IMR-90 (cell line): ENCODE data around the gene CADM2. TPM values are rescaled to one million over a fixed set of nuclear protein-coding genes. Genes with fewer than 3 reads are reported as not detected.

Source experiments
- ATAC-seq: fragments of 200-7000 bp; cut with Tn5 transposase; 2 replicates; pipeline ENCODE4 v1.9.1; 2020; ENCODE audit warnings: low read depth, mild to moderate bottlenecking, moderate library complexity
- BruUV-seq: library from RNA; stranded (reverse); fragments of 400-500 nt; replicated peaks from 2 replicates; lab custom pipeline; 2021; lab: Mats Ljungman, UMichigan
- CTCF ChIA-PET: fragments of 300-600 bp; formaldehyde crosslinking; extraction: SDS; loops from one replicate; lab custom pipeline; 2021; ENCODE audit warnings: antibody characterized with exemption; lab: Yijun Ruan, JAX
- POLR2A ChIA-PET: fragments of 300-600 bp; sonication (Branson Sonifier 250); formaldehyde crosslinking; loops from one replicate; lab custom pipeline; 2022; ENCODE audit warnings: antibody characterized with exemption; ENCODE audit not compliant: unreplicated experiment; lab: Charles Lee
- DNase-seq: peaks from one replicate; pipeline ENCODE4 v3.0.0; 2013
- H2AFZ ChIP-seq: replicated peaks from 2 replicates; pipeline ENCODE3; 2013; ENCODE audit warnings: low read length, mild to moderate bottlenecking; ENCODE audit not compliant: poor library complexity
- H2AK5ac ChIP-seq: 2 replicates; pipeline ENCODE4 v1.6.1; 2013; ENCODE audit warnings: low read depth, low read length, inconsistent platforms
- H2AK9ac ChIP-seq: replicated peaks from 2 replicates; pipeline ENCODE3; 2013; ENCODE audit warnings: mild to moderate bottlenecking, low read depth, low read length, moderate library complexity; ENCODE audit not compliant: poor library complexity
- H2BK120ac ChIP-seq: 2 replicates; pipeline ENCODE4 v1.6.1; 2013; ENCODE audit warnings: low read depth, low read length, inconsistent platforms
- H2BK15ac ChIP-seq: 3 replicates; pipeline ENCODE4 v1.6.1; 2013; ENCODE audit warnings: low read depth, low read length, inconsistent platforms
- H2BK20ac ChIP-seq: 2 replicates; pipeline ENCODE4 v1.6.1; 2013; ENCODE audit warnings: low read depth, mild to moderate bottlenecking, inconsistent platforms, low read length, moderate library complexity
- H2BK5ac ChIP-seq: 2 replicates; pipeline ENCODE4 v1.6.1; 2013; ENCODE audit warnings: mild to moderate bottlenecking, low read depth, low read length, inconsistent platforms; ENCODE audit not compliant: poor library complexity, severe bottlenecking
- H3K14ac ChIP-seq: replicated peaks from 2 replicates; pipeline ENCODE4 v1.6.1; 2013; ENCODE audit warnings: low read depth, low read length, inconsistent platforms
- H3K18ac ChIP-seq: 2 replicates; pipeline ENCODE4 v1.6.1; 2013; ENCODE audit warnings: low read depth, low read length, control low read depth
- H3K23ac ChIP-seq: 2 replicates; pipeline ENCODE4 v1.6.1; 2013; ENCODE audit warnings: low read depth, low read length, inconsistent platforms
- H3K27ac ChIP-seq: 2 replicates; pipeline ENCODE4 v1.5.1; 2013; ENCODE audit warnings: mild to moderate bottlenecking, control low read depth, low read length; ENCODE audit not compliant: insufficient read depth
- H3K27me3 ChIP-seq: 2 replicates; pipeline ENCODE4 v1.6.1; 2013; ENCODE audit warnings: low read length; ENCODE audit not compliant: control insufficient read depth, insufficient read depth
- H3K36me3 ChIP-seq: 2 replicates; pipeline ENCODE4 v1.6.1; 2013; ENCODE audit warnings: low read length, mixed read lengths; ENCODE audit not compliant: control insufficient read depth, insufficient read depth
- H3K4ac ChIP-seq: 2 replicates; pipeline ENCODE4 v1.6.1; 2013; ENCODE audit warnings: low read depth, low read length, inconsistent platforms
- H3K4me1 ChIP-seq: 2 replicates; pipeline ENCODE4 v1.6.1; 2013; ENCODE audit warnings: low read length, mixed read lengths; ENCODE audit not compliant: control insufficient read depth, insufficient read depth
- H3K4me2 ChIP-seq: 2 replicates; pipeline ENCODE4 v1.6.1; 2013; ENCODE audit warnings: low read depth, mild to moderate bottlenecking, control low read depth, low read length, moderate library complexity
- H3K4me3 ChIP-seq: 2 replicates; pipeline ENCODE4 v1.5.1; 2013; ENCODE audit warnings: low read depth, mild to moderate bottlenecking, control low read depth, low read length, moderate library complexity; ENCODE audit not compliant: insufficient read depth
- H3K56ac ChIP-seq: 2 replicates; pipeline ENCODE4 v1.6.1; 2013; ENCODE audit warnings: low read length, inconsistent platforms; ENCODE audit not compliant: insufficient read depth; ENCODE audit errors: extremely low read depth
- H3K79me1 ChIP-seq, 2 experiments: 2 replicates each; pipeline ENCODE4 v1.6.1; 2013; ENCODE audit warnings: low read length in 2 of 2, inconsistent platforms in 1 of 2, low read depth in 1 of 2
- H3K9ac ChIP-seq: 2 replicates; pipeline ENCODE4 v1.6.1; 2013; ENCODE audit warnings: low read depth, low read length, control low read depth
- H3K9me1 ChIP-seq: 2 replicates; pipeline ENCODE4 v1.6.1; 2013; ENCODE audit warnings: low read length, inconsistent platforms; ENCODE audit not compliant: insufficient read depth
- H3K9me3 ChIP-seq: 2 replicates; pipeline ENCODE4 v1.6.1; 2013; ENCODE audit warnings: low read length; ENCODE audit not compliant: control insufficient read depth, insufficient read depth
- H4K20me1 ChIP-seq: 2 replicates; pipeline ENCODE4 v1.6.1; 2013; ENCODE audit warnings: low read length, inconsistent platforms; ENCODE audit not compliant: insufficient read depth
- H4K5ac ChIP-seq: 2 replicates; pipeline ENCODE4 v1.6.1; 2013; ENCODE audit warnings: mild to moderate bottlenecking, low read depth, low read length, control low read depth
- H4K8ac ChIP-seq, 2 experiments: 2 replicates each; pipeline ENCODE4 v1.6.1; 2013; ENCODE audit warnings: low read depth in 2 of 2, low read length in 2 of 2, control low read depth in 1 of 2, inconsistent platforms in 1 of 2
- H4K91ac ChIP-seq: 2 replicates; pipeline ENCODE4 v1.6.1; 2013; ENCODE audit warnings: low read depth, low read length, inconsistent platforms; ENCODE audit not compliant: insufficient read depth
- BHLHE40 ChIP-seq: fragments of 150-350 bp; IDR thresholded peaks from 2 replicates; pipeline ENCODE4 v1.6.1; 2016; ENCODE audit warnings: mild to moderate bottlenecking, low read depth, low read length
- CEBPB ChIP-seq: IDR thresholded peaks from 2 replicates; pipeline ENCODE4 v1.6.1; 2012; ENCODE audit warnings: low read depth, low read length, improper control_type of control experiment
- CHD1 ChIP-seq: IDR thresholded peaks from 2 replicates; pipeline ENCODE4 v1.6.1; 2012; ENCODE audit warnings: low read depth, low read length, improper control_type of control experiment
- ELK1 ChIP-seq: fragments of 150-350 bp; IDR thresholded peaks from 2 replicates; pipeline ENCODE4 v1.6.1; 2016; ENCODE audit warnings: low read depth, mild to moderate bottlenecking, low read length, moderate library complexity, borderline replicate concordance
- FOS ChIP-seq: fragments of 150-350 bp; IDR thresholded peaks from 2 replicates; pipeline ENCODE4 v1.6.1; 2016; ENCODE audit warnings: low read depth, low read length
- MAFK ChIP-seq: IDR thresholded peaks from 2 replicates; pipeline ENCODE4 v1.6.1; 2012; ENCODE audit warnings: low read depth, low read length, improper control_type of control experiment
- MAZ ChIP-seq: IDR thresholded peaks from 2 replicates; pipeline ENCODE4 v1.6.1; 2012; ENCODE audit warnings: low read depth, mild to moderate bottlenecking, low read length, improper control_type of control experiment, moderate library complexity, borderline replicate concordance
- MXI1 ChIP-seq: IDR thresholded peaks from 2 replicates; pipeline ENCODE4 v1.6.1; 2012; ENCODE audit warnings: low read depth, mild to moderate bottlenecking, low read length, moderate library complexity, borderline replicate concordance
- NFE2L2 ChIP-seq: fragments of 150-350 bp; IDR thresholded peaks from 2 replicates; pipeline ENCODE4 v1.6.1; 2016; ENCODE audit warnings: low read depth, mild to moderate bottlenecking, low read length
- POLR2A ChIP-seq: IDR thresholded peaks from 2 replicates; pipeline ENCODE4 v1.6.1; 2012; ENCODE audit warnings: mild to moderate bottlenecking, low read depth, low read length
- RAD21 ChIP-seq: IDR thresholded peaks from 2 replicates; pipeline ENCODE4 v1.6.1; 2012; ENCODE audit warnings: low read length, improper control_type of control experiment
- RCOR1 ChIP-seq: IDR thresholded peaks from 2 replicates; pipeline ENCODE4 v1.6.1; 2012; ENCODE audit warnings: mild to moderate bottlenecking, low read length, improper control_type of control experiment; ENCODE audit not compliant: insufficient replicate concordance
- RFX5 ChIP-seq: IDR thresholded peaks from 2 replicates; pipeline ENCODE4 v1.8.0; 2012; ENCODE audit warnings: low read depth, mild to moderate bottlenecking, low read length, moderate library complexity
- SMC3 ChIP-seq: fragments of 150-350 bp; IDR thresholded peaks from 2 replicates; pipeline ENCODE4 v1.6.1; 2016; ENCODE audit warnings: low read depth, mild to moderate bottlenecking, antibody characterized with exemption, low read length, moderate library complexity
- USF2 ChIP-seq: fragments of 150-350 bp; IDR thresholded peaks from 2 replicates; pipeline ENCODE4 v1.6.1; 2017; ENCODE audit warnings: mild to moderate bottlenecking, antibody characterized with exemption, low read length, low read depth
- WGBS, 2 experiments: methylation state at CpG; one replicate each; pipeline versions ENCODE4 v1.1.5 to v1.1.7; 2013; ENCODE audit warnings: missing lambda C conversion rate in 2 of 2; ENCODE audit not compliant: insufficient read length in 1 of 2; ENCODE audit errors: extremely low coverage in 2 of 2; 5-methylcytosine and 5-hydroxymethylcytosine counted together
- dilution Hi-C: fragments of 300-500 bp; cut with HindIII; formaldehyde crosslinking; loops from one replicate; pipeline ENCODE4 v1.14.3; 2018; ENCODE audit warnings: low sequenced_read_pairs; ENCODE audit not compliant: unreplicated experiment
- in situ Hi-C: fragments of 300-500 bp; cut with MboI; formaldehyde crosslinking; loops from 3 replicates; pipeline ENCODE4 v1.14.3; 2019; ENCODE audit warnings: low sequenced_read_pairs, inconsistent platforms, mixed read lengths
- intact Hi-C: fragments of 100-400 bp; cut with micrococcal nuclease; formaldehyde crosslinking; loops from 2 replicates; pipeline ENCODE4 v1.10.0; 2022
- polyA plus RNA-seq, 3 experiments: library from polyadenylated mRNA; depleted of rRNA; stranded (reverse); fragments of >200 nt; gene quantifications; 2 replicates each; pipeline ENCODE4 v1.2.3, GENCODE V29; 2012; ENCODE audit warnings: low replicate concordance in 1 of 3
- total RNA-seq: library from RNA; depleted of rRNA; stranded (reverse); fragments of >200 nt; gene quantifications from 2 replicates; pipeline ENCODE4 v1.2.3, GENCODE V29; 2012
- TF ChIP-seq, protein P1 (sequence below): conservative IDR thresholded peaks from 2 replicates; pipeline ENCODE4 v1.5.1; 2012; ENCODE audit warnings: mild to moderate bottlenecking, low read depth, low read length, improper control_type of control experiment

The CADM2 gene
- total and polyA plus RNA-seq, 2 of the 4 experiments (the other 2 are of a cell fraction) = not detected

DNA sequence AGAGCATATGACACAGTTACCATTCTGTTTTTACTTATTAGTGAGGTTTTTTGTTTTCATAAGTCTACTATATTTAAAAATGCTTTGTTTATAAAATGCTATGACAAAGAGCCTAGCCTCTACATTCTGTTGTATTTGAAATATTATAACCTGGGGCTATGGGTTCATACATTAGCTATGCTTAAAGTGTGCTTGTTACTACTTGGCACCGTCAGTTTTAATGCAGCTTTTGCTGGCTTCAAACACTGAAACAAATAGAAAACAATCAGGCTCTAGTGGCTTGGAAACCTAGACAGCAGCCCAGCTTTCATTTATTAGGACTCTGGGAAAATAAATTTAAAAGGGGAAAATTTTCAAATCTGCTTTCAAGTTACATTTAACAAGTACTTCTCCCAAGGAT is 635.9 kb downstream of the CADM2 start:
- H2AFZ ChIP-seq = no peak overlapping the region
- no CpG with 5 or more reads among the region's 1 CpG for WGBS, 2 experiments
- no peak overlapping the region for H2BK5ac ChIP-seq
- no peak overlapping the region for H3K4ac ChIP-seq
- H3K14ac ChIP-seq = no peak overlapping the region
- H3K9me1 ChIP-seq = no peaks in the 10 kb centered on the region
- DNase-seq (no peak), ATAC-seq (no peak)
- H3K36me3 ChIP-seq = no peaks in the 10 kb centered on the region
- no peak overlapping the region for H3K23ac ChIP-seq
- POLR2A ChIA-PET = no interaction called here
- dilution Hi-C loops = no loop called here
- no peak overlapping the region for H4K8ac ChIP-seq
- no peak overlapping the region for H3K56ac ChIP-seq
- H2BK15ac ChIP-seq = no peak overlapping the region
- H3K9ac ChIP-seq = no peak overlapping the region
- no peaks in the 10 kb centered on the region for H4K20me1 ChIP-seq
- no peak overlapping the region for H3K4me3 ChIP-seq
- H3K4me1 ChIP-seq = no peaks in the 10 kb centered on the region
- no TSS peak for BruUV-seq
- no peak overlapping the region for H3K18ac ChIP-seq
- no peak overlapping the region for H4K5ac ChIP-seq
- in situ Hi-C loops = no loop called here
- H3K27me3 ChIP-seq = no peaks in the 10 kb centered on the region
- H3K4me2 ChIP-seq = no peak overlapping the region
- H2AK5ac ChIP-seq = no peak overlapping the region
- H4K91ac ChIP-seq = no peak overlapping the region
- TF ChIP-seq RFX5 (no peak), USF2 (no peak), CHD1 (no peak), ELK1 (no peak), MAFK (no peak), NFE2L2 (no peak), RCOR1 (no peak), MAZ (no peak), SMC3 (no peak), MXI1 (no peak), POLR2A (no peak), RAD21 (no peak), FOS (no peak), CEBPB (no peak), BHLHE40 (no peak)
- TF ChIP-seq, protein P1, sequence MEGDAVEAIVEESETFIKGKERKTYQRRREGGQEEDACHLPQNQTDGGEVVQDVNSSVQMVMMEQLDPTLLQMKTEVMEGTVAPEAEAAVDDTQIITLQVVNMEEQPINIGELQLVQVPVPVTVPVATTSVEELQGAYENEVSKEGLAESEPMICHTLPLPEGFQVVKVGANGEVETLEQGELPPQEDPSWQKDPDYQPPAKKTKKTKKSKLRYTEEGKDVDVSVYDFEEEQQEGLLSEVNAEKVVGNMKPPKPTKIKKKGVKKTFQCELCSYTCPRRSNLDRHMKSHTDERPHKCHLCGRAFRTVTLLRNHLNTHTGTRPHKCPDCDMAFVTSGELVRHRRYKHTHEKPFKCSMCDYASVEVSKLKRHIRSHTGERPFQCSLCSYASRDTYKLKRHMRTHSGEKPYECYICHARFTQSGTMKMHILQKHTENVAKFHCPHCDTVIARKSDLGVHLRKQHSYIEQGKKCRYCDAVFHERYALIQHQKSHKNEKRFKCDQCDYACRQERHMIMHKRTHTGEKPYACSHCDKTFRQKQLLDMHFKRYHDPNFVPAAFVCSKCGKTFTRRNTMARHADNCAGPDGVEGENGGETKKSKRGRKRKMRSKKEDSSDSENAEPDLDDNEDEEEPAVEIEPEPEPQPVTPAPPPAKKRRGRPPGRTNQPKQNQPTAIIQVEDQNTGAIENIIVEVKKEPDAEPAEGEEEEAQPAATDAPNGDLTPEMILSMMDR = no peak
- H2BK20ac ChIP-seq = no peak overlapping the region
- intact Hi-C loops = no loop called here
- no peak overlapping the region for H2BK120ac ChIP-seq
- H3K9me3 ChIP-seq = no peaks in the 10 kb centered on the region
- H3K79me1 ChIP-seq = no peaks in the 10 kb centered on the region
- no peak overlapping the region for H2AK9ac ChIP-seq
- no peak overlapping the region for H3K27ac ChIP-seq
- CTCF ChIA-PET = no interaction called here
